ENCODE results near the gene PCK2. TPM values are rescaled to one million over a fixed set of nuclear protein-coding genes. Genes with fewer than 3 reads are reported as not detected.
A peak's percentile ranks its signal among the peaks of the same experiment; 100 is the strongest.

Gene PCK2
- total RNA-seq, 1 experiment from 2014 or later = 48.9 TPM

GRCh38 chr14:24063263-24063836 lies 30.8 kb upstream of the PCK2 start:
- no peak overlapping the region for H3K56ac ChIP-seq (ENCODE audit: insufficient read length, low read depth, low read length)
- H3K18ac ChIP-seq (ENCODE audit: insufficient read length, low read depth, low read length) = no peak overlapping the region
- peaks cover 2 to 8% of the 10 kb centered on the region in 2 experiments; a peak in 3 of 4 replicates for H3K4me1 Mint-ChIP-seq
- no peak overlapping the region for H3K4me2 ChIP-seq (ENCODE audit: insufficient read depth, insufficient read length, low read length)
- H3K23ac ChIP-seq (ENCODE audit: insufficient read length, low read depth, low read length) = no peak overlapping the region
- no peak overlapping the region for H3K27ac ChIP-seq (ENCODE audit: insufficient read length, low read depth, low read length)
- no peak overlapping the region for H3K4me3 Mint-ChIP-seq
- H2AK5ac ChIP-seq (ENCODE audit: insufficient read length, low read length) = no peak overlapping the region
- H3K36me3 Mint-ChIP-seq (ENCODE audit: insufficient read depth in 1 of 3, low read depth in 3 of 3) = peaks cover 0 to 7% (median 4%) of the 10 kb centered on the region in 3 experiments; a peak in 3 of 7 replicates
- no peaks in the 10 kb centered on the region for H3K23me2 ChIP-seq (ENCODE audit: insufficient read length, low read depth, low read length, poor library complexity, severe bottlenecking)
- no peak overlapping the region for H3K4ac ChIP-seq (ENCODE audit: low read depth, low read length)
- no peaks in the 10 kb centered on the region; the same call in none of the 2 replicates for H3K27me3 Mint-ChIP-seq (ENCODE audit: low read depth)
- H3K27ac Mint-ChIP-seq = peak overlapping the region in 2 of 3 experiments; percentile 11 to 50; a peak in 1 of 7 replicates
- TF ChIP-seq, protein P1, sequence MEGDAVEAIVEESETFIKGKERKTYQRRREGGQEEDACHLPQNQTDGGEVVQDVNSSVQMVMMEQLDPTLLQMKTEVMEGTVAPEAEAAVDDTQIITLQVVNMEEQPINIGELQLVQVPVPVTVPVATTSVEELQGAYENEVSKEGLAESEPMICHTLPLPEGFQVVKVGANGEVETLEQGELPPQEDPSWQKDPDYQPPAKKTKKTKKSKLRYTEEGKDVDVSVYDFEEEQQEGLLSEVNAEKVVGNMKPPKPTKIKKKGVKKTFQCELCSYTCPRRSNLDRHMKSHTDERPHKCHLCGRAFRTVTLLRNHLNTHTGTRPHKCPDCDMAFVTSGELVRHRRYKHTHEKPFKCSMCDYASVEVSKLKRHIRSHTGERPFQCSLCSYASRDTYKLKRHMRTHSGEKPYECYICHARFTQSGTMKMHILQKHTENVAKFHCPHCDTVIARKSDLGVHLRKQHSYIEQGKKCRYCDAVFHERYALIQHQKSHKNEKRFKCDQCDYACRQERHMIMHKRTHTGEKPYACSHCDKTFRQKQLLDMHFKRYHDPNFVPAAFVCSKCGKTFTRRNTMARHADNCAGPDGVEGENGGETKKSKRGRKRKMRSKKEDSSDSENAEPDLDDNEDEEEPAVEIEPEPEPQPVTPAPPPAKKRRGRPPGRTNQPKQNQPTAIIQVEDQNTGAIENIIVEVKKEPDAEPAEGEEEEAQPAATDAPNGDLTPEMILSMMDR (conservative IDR thresholded peaks at IDR 0.05) = no peak
- no peaks in the 10 kb centered on the region for H3K9me3 ChIP-seq (ENCODE audit: control insufficient read depth, low read depth, low read length)
- H3T11ph ChIP-seq (ENCODE audit: low read length) = no peak overlapping the region
- no peak for DNase-seq
- no peak overlapping the region for H4K91ac ChIP-seq (ENCODE audit: insufficient read length, low read depth, low read length)
- H4K8ac ChIP-seq (replicated peaks; ENCODE audit: insufficient read length, low read depth, low read length) = no peak overlapping the region
- H2BK20ac ChIP-seq (ENCODE audit: low read depth, low read length, poor library complexity, severe bottlenecking) = no peak overlapping the region
- no peak overlapping the region for H3K14ac ChIP-seq (ENCODE audit: insufficient read depth, low read length)
- H4K20me1 ChIP-seq (ENCODE audit: control insufficient read depth, insufficient read depth, insufficient read length) = no peaks in the 10 kb centered on the region
- H2BK15ac ChIP-seq (ENCODE audit: low read depth, low read length) = no peak overlapping the region
- H3K79me1 ChIP-seq (ENCODE audit: insufficient read depth, low read depth, low read length, poor library complexity, severe bottlenecking) = no peaks in the 10 kb centered on the region
- H2BK120ac ChIP-seq (ENCODE audit: low read depth, low read length, poor library complexity, severe bottlenecking) = no peak overlapping the region
- no peak overlapping the region for H2AFZ ChIP-seq (ENCODE audit: low read length)
- no peaks in the 10 kb centered on the region for H3K27me3 ChIP-seq (ENCODE audit: insufficient read depth, low read length)
- no CpG with 5 or more reads among the region's 4 CpGs for WGBS (ENCODE audit: extremely low coverage, insufficient read length, low lambda C conversion rate)
- H3K9me3 Mint-ChIP-seq = no peaks in the 10 kb centered on the region
- no peak overlapping the region for H2BK5ac ChIP-seq (ENCODE audit: insufficient read length, low read length)
- H4K5ac ChIP-seq (ENCODE audit: insufficient read length, low read depth, low read length) = no peak overlapping the region
- H3K79me2 ChIP-seq (ENCODE audit: insufficient read depth, low read length) = no peaks in the 10 kb centered on the region
- no peak overlapping the region for H2BK12ac ChIP-seq (ENCODE audit: insufficient read length, low read depth, low read length)
- H3K4me1 ChIP-seq (ENCODE audit: insufficient read depth, low read length) = no peaks in the 10 kb centered on the region
- H3K9ac ChIP-seq (ENCODE audit: extremely low read depth, insufficient read length, low read length) = no peak overlapping the region

Measured in H9 (cell line).